ENCODE data around the gene RIPK4.
"Not testable (repeated sequence)": the region's sequence is repeated elsewhere in the genome, so short reads cannot be mapped to it uniquely, and the experiment has no call there.

RIPK4 gene

DNA sequence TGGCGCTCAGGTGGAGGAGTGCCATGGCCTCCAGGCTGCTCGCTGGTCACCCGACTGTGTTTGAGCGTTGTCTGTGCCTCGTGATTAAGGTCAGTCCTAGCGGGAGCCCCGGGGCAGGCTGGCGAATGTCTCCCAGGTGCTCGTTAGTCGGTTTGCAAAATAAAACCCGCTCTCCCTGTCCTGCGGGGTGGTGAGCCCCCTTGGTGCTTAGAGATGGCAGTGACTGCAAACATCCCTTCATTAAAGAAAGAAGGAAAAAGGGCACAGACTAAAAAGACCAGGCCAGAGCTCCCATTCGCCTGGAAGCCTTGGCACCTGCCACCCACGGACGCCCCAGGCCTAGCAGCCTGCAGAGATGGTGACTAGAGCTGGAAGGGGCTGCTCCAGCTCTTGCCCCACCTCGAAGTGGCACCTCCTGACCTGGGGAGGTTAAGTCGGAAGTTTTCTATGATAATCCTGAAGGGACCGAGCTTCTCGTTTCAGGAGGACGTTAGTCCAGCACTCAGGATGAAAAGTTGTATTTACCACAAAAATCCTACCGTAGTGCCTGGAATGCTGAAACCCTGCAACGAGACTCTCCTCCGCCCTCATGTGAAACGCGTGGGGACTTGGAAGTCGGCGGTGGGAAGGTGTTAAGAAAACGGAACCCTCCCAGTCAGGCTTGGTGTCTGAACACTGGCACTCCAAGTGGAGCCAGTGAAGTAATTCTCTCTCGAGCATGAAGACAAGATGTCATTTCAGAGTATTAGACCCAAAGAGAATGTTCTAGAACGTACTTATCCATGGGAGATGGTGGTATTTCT, 24.6 kb downstream of the RIPK4 start:
- FAIRE-seq: no peak
- no peak for DNase-seq (ENCODE audit: extremely low spot score, insufficient read length, low read depth)

GRCh38 chr21:41741253-41742072, 25.4 kb downstream of the RIPK4 start:
- FAIRE-seq (no peak), DNase-seq (ENCODE audit: extremely low spot score, insufficient read length, low read depth) (no peak)

- DNase-seq (ENCODE audit: extremely low spot score, insufficient read length, low read depth): no peak
- no peak for FAIRE-seq
Measured at GRCh38 chr21:41740604-41741252, 26.1 kb downstream of the RIPK4 start.

DNA sequence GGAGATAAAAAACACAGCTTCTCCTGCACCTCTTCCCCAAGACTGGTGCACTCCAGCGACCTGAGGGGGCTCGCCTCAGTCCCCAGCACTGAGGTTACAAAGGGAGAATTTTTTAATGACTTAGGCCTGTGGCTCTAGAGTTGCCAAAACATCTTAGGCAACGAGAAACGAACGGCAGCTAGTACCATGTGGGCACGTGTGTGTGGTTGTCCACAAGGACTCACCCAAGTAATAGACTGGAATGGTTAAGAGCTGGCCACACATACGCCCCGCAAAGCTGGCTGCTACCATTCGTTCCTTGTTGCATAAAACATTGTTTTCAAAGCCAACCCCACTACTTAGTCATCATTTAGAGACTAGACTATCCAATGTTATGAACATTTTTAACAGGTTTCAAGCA, 26.9 kb downstream of the RIPK4 start:
- DNase-seq (ENCODE audit: extremely low spot score, insufficient read length, low read depth): no peak
- no peak for FAIRE-seq

- FAIRE-seq (no peak), DNase-seq (ENCODE audit: extremely low spot score, insufficient read length, low read depth) (no peak)
Measured at GRCh38 chr21:41739011-41739410, 27.8 kb downstream of the RIPK4 start.

DNA sequence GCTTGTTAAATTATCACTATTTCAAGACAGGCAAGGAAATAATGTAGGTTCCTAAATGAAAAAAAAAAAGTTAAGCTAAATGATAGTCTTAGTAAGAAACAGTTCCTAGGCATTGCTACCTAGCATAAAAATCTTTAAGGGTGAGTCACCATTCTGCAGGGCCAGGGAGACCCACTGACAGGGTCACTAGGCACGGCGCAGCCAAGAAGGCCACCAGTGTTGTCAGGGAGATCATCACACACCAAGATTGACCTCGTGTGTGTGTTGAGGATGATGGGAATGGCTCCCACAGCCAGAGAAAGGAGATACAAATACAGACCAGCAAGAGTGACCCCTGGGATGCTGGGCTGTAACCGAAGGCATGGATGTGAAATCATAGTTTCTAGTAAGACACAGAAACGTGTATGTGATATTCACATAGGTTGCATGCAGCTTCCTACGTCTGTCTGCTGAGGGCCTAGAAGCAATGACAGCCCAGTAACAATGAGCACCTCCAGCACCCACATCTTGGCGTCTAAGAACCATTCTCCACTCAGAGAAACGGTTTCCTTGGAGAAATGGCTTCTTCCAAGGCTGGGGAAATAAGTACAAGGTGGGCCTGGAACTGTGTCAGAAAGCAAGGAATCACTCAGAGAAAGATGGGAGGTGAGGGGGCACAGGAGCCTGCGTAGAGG, 29.1 kb downstream of the RIPK4 start:
- no peak for FAIRE-seq
- no peak for DNase-seq (ENCODE audit: extremely low spot score, insufficient read length, low read depth)

GRCh38 chr21:41736423-41736822, 30.4 kb downstream of the RIPK4 start:
- no peak for FAIRE-seq
- DNase-seq (ENCODE audit: extremely low spot score, insufficient read length, low read depth): no peak

DNA sequence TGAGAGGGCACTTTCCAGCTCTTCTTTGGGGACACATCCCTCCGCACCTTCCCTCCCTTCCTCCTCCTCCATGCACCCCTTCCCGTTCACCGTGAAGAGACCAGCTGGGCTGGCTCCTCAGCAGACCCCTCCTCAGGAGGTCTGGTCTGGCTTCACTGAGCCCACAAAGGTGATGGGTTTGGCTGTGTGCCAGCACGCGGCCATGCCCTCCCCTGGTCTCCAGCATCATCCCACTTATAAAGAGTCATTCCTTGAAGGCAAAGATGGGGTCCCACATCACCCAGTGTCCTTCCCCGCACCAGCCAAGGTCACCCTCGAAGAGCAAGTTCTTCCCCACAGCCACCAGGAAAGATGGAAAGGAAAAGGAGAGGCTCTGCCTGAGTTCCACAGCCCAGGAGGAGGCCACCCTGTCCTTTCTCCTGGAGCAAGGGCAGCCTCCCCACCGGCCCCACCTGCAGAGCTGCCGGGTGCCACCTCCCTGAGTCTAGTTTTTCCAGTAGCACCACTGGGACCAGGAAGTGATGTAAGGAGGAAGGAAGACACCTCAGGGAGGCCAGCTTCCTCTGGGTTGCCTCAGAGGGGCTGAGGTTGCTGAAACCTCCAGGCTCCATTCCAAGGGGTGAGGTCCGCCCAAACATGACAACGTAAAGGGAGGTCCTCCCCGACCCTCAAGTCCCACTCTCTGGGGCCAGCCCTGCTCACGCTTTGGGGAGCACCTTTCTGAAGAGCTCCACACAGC, 32.7 kb downstream of the RIPK4 start:
- DNase-seq (ENCODE audit: extremely low spot score, insufficient read length, low read depth) (no peak), FAIRE-seq (no peak)

DNA sequence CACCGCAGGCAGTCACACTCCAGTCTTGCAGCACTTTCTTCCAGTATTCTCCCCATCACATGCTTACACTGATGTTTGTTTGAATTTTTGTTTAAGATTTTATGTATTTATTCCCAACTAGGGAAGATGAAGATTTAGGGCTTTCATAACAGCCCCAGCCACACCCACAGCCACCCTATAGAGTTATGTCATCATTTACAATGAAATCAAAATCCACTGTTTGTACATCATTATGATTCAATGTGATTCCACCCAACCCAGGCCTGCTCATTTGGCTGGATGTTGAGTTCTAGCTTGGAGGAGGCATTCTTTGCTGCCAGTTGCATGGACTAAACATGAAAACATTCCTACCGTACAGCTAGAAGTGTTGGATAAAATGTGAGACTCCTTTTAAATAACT, 35.8 kb downstream of the RIPK4 start:
- DNase-seq (ENCODE audit: extremely low spot score, insufficient read length, low read depth): no peak
- no peak for FAIRE-seq

DNA sequence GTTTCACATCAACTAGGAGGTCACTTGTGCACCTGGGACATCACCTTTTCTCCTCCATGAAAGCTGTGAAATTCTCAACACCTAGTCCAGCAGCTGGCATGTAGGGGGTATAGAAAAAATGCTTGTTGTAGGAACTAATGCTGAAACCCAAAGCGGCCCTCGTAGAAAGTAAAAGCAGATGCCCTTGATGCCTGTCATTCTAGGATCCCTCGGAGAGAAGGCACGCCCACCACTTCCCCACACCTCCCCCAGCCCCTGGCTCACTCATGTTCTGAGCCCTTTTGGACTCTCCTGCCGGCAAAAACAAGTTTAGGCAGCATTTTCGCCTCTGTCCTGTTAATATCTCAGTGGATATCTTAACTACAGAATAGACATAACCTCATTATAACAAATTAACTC, 36.5 kb downstream of the RIPK4 start:
- FAIRE-seq: no peak
- no peak for DNase-seq (ENCODE audit: extremely low spot score, insufficient read length, low read depth)

- no peak for DNase-seq (ENCODE audit: extremely low spot score, insufficient read length, low read depth)
- FAIRE-seq: no peak
Measured at GRCh38 chr21:41729701-41730366, 37.0 kb downstream of the RIPK4 start.

GRCh38 chr21:41727784-41728763, 38.8 kb downstream of the RIPK4 start:
- FAIRE-seq: no peak

GRCh38 chr21:41726970-41727783, 39.7 kb downstream of the RIPK4 start:
- no peak for FAIRE-seq

More at GRCh38 chr21:41727784-41728763, 38.8 kb downstream of the RIPK4 start:
- DNase-seq (ENCODE audit: extremely low spot score, insufficient read length, low read depth): no peak

DNA sequence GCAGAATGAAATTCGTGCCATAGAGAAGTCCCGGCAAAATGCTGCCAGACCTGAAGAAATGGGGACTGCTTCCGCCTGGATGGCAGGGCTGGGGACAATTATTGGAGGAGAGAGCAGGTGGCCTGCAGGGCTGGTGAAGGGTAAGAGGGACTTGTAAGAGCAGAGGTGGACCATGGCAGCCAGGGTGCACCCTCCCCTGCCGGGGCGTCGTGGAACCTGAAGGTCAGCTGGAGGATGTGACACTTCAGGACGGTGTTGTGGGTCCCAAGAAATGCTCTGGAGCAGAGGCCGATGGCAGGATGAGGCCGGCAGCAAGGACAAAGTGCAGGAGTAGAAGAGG, 40.3 kb downstream of the RIPK4 start:
- FAIRE-seq: no peak
- DNase-seq (ENCODE audit: extremely low spot score, insufficient read length, low read depth): no peak

More at GRCh38 chr21:41726970-41727783, 39.7 kb downstream of the RIPK4 start:
- DNase-seq (ENCODE audit: extremely low spot score, insufficient read length, low read depth): no peak

DNA sequence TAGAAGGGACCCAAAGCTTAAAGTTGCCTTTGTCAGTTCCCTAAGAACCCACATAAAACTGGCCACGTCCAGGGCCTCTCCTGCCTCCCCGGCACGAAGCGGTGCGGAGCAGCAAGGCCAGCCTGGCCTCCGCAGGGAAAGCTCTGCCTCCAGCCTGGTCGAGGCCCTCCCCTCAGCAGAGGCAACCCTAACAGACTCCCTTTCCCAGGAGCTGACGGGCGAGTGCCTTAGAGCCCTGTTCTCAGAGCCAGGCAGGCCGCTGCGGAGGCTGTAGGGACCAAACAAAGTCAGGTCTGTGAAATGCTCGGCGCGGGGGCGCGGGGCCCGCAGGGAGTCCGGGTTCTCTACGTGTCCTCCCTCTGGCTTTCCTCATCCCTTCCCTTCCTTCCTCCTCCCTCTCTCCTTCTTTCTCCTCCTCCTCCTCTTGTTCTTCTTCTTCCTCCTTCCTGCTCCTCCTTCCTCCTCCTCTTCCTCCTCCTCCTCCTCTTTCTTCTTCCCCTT, 40.7 kb downstream of the RIPK4 start:
- DNase-seq (ENCODE audit: extremely low spot score, insufficient read length, low read depth): no peak

DNA sequence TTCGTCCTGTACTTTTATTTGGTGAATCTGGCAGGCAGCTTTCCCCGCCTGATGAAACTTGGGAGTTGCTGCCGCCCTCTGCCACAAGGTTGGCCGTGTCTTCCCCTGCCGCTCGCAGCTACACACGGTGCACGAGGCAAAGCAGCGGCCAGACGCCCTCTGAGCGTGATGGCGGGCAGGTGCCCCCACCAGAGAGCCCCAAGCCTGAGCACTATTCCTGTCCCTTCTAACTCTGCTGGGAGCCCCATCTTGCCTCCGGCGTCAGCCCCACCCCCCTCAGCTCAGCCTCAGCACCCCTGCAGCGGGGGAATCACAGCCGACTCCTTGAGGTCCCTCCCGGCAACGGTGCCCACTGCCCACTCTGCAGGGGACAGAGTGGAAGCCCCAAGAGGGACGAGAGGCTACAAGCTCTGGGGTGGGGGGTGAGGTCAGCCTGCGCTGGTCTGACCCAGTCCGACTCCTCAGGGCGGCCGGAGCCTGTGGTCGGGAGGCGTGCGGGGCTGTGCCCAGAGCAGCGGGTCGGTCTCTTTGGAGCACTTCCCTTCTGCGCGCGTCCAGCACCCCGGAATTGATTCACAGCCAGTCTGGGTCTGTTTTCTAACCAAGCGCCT, 41.3 kb downstream of the RIPK4 start:
- FAIRE-seq (no peak), DNase-seq (ENCODE audit: extremely low spot score, insufficient read length, low read depth) (no peak)

More for the DNA sequence above, 40.7 kb downstream of the RIPK4 start:
- no peak for FAIRE-seq

GRCh38 chr21:41723835-41724234, 43.0 kb downstream of the RIPK4 start:
- not testable (repeated sequence) for FAIRE-seq; DNase-seq (ENCODE audit: extremely low spot score, insufficient read length, low read depth)

Data from GM18507 (cell line).